Measurements from ENCODE around the gene PNPLA2.

GRCh38 chr11:774873-775592 is 43.7 kb upstream of the PNPLA2 start:
- TF ChIP-seq CTCF (conservative IDR thresholded peaks at IDR 0.05 in 1 of 2, IDR thresholded peaks at IDR 0.05 in 1 of 2; ENCODE audit: low read depth in 1 of 2, low read length in 2 of 2) (no peak), EZH2 (IDR thresholded peaks at IDR 0.05; ENCODE audit: low read length, missing control alignments) (no peak)
